NCI-H1417 treated with DMSO at 0.1 percent for 48 hours (cell line): ENCODE measurements around the gene HK3.

Experiments
- DNase-seq: peaks from one replicate; lab custom pipeline; 2025; lab: John Stamatoyannopoulos, UW

Gene HK3

DNA sequence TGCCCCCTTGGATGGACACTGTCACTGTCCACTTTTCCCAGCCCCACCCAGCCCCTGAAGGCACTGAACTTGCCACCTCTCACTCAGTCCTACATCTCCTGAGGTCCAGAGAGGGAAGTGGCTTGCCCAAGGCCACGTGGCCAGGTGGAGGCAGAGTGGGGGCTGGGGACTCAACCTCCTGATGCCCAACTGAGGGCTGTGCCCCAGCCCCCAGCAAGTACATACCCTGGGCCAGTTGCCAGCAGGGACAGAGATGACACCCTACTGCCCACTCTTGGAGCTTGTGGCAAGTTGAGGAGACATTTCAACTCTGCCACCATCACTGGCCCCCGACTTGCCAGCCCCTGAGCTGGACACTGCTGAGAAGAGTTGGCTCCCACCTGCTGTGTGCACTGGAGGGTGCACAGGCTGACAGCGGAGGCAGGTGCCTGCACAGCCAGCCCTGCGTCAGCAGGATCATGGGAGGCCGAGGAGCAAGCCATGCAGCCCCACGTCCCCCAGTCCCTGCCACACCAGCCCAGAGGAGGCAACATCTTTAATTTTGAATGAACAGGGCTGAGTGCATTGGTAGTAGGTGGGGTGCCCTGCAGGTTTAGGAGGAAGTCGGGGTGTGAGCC is 49.4 kb downstream of the HK3 start:
- DNase-seq = no peak

DNA sequence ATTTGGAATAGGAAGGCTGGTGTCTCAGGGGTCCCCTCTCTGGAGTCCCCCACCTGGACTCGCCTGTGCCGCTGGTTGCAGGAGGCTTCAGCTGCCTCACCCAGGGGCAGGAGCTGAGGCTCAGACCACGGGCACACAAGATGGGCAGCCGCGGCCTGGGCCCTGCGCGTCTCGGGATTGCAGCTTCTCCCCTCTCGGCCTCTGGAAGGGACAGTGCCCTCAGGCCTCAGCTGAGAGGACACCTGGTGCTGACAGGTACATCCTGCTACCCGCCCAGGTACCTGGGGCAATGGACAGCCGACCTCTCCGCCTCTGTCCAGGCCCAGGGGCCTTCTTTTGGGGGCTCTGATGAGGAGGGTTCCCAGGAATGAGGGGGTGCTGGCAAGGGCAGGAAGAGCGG is 50.5 kb downstream of the HK3 start:
- no peak for DNase-seq

DNA sequence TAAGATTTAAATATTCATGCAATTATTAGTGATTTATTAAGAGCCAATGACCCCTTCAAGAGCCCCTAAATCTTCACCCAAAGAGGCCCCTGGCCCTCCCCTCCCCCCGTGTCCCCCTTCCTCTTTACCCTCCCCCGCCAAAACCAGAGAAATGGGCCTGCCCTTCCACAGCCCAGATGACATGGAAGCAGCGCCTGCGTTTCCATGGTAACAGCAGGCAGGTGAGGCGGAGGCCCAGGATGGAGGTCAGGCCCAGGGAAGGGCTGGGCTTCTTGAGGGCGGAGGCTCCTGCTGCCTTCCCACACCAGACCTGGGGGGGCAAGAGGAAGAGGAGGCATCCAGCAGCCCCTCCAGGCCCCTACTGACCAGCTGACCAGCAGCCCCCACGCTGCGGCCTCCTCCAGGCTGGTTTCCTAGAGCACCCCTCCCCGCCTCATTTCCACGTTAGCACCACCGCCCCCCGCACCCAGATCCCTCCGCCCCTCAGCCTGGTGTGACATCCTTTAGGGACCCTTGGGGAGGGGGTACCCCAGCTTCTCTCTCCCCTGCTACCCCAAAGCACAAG is 51.3 kb downstream of the HK3 start:
- DNase-seq = no peak

DNA sequence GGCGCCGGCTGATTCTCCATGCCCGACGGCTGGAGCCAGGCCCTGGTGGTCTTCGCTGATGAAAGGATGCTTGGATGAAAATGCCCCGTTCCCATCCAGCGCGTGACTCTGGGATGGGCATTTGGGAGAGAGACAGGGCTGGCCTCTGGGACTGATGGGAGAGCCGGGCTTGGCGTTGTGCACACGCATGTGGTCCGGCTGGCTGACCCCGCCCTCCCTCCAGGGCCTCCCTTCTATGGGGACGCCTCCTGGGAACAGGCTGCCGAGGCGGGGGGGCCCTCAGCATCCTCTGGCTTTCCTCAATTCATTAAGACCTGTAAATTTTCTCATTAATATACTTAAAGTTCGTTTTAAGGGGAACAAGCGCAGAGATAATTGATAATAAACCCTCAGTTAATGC is 52.0 kb downstream of the HK3 start:
- no peak for DNase-seq

DNA sequence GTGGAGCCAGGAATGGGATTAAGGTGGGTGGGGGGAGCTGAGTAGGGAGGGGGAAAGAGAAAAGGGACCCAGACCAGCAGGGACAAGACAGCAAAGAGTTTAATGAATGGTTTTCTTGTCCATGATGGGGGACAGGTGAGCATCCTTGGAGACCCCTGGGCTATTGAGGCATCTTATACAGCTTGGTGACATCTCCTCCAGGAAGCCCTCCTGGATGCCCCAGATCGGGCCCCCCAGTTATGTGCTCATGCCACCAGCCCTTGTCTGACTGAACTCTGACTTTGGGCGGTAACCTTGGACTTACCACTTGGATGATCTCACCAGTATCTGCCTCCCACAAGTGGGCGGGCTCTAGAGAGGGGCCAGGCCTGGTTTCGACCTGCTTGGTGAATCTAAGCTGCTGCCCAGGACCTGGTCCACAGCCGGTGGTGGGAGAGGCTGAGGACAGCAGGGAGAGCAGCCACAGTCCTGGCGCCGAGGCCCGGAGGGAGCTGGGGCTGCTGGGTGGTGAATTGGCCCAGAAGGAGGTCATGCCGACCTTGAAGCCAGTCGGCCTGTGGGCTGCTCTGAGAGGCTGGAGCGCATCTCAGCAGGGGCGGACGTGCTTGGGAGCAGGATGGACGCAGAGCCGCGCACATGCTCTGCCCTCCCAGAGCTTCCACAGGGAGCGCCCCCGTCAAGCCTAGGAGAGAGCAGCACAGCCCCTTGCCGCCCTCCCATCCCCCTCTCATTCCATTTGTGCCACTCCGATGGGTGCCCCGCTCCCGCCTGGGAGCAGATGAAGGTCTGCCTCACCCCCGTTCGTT is 52.6 kb downstream of the HK3 start:
- DNase-seq = no peak

DNA sequence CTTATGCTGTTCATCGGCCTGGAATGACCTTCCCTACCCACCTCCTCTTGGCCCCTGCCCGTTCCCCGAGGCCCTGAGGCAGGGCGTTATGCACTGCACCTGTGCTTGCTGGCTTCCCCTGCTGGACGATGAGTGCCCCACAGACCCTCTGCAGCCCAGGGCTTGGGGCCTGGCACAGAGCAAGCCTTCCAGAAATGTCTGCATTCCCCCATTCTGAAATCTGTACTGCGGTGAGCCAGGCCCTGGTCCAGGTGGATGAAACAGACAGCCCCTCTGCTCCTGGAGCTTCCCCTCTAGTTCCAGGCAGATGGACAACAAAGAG is 53.8 kb downstream of the HK3 start:
- DNase-seq = no peak

DNA sequence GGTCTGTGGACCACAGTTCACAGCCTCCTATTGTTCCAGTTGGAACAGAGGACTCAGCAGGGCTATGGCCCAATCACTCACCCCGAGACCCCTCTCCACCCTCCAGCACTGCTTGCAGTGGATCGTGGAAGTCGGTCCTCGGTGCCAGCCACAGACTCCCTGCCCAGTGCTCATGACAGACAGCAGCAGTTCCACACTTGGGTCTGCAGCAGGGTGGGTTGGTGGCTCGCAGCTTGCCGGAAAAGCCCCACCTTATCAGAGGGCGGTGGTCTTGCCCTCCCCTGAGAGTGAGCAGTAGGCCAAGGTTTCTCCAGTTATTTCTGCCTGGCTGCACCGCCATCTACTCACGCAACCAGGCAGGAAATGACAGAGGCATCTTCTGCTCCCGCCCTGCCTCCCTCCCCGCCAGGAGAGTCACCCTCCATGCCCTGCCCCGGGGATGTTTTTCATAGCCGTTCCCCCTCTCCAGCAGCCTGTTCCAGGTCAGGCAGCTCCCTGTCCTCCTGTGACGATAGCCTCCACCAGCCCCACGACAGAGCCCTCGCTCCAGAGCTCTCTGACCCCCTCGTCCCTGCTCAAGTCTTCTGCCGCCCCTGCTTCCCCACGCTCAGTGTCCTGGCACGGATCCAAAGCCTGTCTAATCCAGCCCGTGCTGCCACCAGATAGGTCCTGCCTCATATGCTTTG is 54.3 kb downstream of the HK3 start:
- no peak for DNase-seq

DNA sequence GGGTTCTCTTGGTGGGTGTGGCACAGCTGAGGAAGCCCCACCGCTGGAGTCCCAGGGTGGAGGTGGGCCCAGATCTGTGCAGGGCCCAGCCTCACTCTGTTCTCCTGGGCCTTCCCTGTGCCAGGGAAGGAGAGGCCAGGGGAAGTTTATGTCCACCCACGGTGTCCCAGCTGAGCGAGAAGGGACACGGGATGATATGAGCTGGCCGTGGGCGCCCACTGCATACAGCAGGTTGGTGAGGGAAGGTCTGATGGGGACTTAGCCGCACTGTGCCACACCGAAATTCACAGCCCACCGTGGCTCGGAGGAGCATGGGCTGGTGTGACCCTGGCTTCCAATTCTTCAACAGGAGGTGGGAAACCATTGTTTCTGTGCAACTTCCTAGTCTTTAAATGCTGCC is 54.9 kb downstream of the HK3 start:
- no peak for DNase-seq

DNA sequence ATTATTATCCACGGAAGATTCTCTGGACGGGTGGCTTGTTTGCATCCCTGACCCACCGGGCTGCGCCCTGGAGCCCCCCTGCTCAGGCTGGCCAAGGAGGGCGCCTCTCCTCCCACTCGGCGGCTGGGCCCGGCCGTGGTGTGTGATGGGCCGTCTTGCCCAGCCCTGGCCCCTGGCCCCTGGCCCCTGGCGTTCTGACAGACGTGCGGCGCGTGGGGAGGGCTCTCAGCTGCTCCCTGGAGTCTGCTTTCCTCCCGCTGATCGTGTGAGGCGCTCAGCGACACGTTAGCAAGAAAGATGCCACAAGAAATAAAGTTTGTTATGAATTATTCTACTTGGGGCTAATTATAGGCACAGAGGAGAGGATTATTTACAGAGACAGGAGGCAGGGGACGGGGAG is 55.5 kb downstream of the HK3 start:
- DNase-seq = no peak

DNA sequence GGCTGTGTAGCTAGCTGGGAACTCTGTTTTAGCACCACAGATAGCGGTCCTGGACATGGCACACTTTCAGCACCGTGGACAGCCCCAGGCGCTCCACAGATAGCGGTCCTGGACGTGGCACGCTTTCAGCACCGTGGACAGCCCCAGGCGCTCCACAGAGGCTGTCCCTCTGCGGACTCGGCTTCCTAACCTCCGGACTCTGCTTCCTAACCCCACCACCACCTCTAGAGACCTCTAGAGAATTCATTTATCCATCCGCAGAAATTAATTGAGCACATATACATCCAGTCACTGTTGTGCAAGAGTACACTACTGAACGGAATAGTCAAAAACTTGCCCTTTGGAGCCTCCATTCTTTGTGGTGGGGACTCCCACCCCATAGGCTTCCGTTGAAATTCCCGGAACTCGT is 61.4 kb downstream of the HK3 start:
- no peak for DNase-seq

DNA sequence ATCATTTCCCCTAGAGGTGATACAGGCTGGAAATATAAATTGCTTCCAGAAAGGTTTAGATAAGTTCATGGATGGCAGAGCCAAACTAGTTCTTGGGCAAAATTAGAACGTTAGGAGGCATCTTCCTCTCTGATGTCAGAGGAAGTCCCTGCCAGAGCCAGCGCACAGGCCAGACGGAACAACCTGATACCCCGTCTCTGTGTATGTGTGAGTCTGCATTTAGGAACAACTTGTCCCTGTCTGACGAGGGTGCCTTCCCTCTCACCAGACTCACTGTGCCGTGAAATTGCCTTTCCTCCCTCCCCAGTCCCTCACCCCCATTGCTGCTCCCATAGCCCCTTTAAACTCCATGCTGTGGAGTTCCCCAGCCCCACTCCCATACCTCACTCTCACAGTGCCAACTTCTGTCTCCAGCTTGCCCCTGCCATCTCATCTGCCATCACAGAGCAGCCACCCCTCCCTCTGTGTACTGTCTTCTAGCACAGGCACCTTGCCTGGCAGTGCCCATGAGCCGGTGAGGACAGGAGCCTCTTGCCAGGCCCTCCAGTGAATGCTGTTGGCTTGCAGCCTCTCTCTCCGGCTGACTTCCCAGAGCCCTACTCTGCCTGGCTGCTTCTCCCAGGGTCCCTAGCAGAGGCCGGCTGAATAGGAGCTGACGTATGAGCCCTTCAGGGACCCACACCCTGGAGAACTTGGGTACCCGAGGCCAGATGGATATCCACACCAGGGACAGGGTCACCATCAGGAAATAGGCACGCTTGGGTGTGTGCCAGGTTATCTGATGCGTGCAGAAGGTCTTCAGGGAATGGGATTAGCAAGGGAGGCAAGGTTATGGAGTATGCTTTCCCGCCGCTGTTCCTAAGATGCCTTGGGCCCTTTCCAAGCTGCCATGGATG is 62.1 kb downstream of the HK3 start:
- no peak for DNase-seq

DNA sequence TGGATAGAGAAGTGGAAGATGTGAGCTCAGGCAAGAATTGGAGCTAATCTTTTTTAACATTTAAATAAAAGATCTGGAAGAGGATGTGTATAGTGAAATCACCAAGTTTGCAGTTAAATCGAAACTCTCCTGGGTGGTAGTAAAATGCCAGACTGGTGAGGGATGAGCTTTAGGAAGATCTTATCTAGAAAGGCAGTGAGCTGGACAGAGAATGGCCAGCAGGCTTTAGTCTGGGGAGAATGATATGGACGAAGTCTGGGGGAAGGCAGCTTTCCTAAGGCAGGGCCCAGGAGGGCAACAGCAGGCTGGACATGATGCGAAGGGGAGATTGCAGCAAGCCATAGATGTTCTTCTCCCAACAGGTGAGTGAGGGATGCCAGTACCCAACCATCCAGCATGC is 63.2 kb downstream of the HK3 start:
- no peak for DNase-seq

DNA sequence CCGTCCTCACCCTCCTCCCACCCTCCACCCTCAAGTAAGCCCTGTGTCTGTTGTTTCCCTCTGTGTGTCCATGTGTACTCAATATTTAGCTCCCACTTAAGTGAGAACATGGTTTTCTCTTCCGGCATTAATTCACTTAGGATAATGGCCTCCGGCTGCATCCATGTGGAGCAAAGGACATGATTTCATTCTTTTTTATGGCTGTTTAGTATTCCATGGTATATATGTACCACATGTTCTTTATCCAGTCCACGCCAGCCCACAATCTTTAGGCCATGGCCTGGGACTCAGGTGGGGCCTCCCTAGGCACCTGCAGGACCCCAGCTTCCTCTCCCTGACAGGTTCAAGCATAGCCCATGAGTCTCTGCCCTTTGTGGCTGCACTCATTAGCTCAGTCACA is 65.9 kb downstream of the HK3 start:
- DNase-seq = no peak

DNA sequence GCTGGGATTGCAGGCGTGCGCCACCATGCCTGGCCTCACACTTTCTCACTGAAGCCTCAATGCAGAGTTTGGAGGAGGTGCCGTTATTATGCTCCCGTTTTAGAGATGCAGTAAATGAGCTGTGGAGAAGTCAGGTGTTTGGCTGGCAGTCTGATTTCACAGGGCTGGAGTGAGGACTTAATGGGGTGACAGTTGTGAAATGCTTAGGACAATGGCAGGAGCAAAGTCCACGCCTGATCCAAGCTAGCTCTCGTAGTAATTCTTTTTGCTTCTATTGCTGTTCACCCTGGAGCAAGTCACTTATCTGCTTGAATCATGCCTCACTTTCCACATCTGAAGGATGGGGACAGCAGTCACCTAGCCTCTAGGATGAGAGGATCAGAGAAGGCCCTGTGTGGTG is 67.0 kb downstream of the HK3 start:
- no peak for DNase-seq

DNA sequence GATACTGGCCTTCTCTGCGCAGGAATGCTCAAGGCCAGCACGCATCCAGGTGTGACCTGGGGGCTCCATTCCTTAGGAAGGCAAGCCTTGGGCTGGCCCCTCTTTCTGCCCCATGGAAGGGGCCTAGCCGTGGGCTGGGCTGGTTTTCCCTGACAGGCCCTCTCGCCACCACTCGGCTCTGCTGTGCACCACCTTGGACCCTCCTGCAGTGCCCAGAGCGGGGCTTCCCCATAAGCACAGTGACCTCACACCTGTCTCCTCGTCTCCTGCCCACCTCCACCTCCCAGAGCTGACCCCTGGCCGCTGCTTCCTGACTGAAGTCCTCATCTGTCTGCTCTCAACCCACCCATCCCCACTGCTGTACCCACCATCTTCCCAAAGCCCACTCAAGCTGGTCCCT is 67.7 kb downstream of the HK3 start:
- DNase-seq = no peak

DNA sequence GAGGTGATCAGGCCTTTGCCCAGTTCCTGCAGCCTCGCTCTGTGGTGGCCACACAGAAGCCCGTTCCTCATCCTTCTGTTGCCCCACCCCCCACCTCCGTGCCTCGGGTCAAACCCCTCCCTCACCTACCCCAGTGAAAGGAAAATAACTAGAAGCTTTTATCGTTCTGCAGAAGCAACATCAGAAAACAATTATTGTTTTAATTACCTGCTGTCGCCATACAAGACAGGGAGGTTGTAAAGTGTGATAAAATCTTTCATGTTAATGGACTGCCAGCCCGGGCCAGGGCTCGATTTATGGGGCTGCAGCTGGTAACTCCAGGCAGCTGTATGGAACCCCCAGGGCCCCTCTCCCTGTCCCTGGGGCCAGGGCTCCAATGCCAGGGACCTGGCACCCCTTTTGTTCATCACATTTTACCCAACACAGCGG is 68.1 kb downstream of the HK3 start:
- no peak for DNase-seq
